OCI-LY7 (cell line): ENCODE measurements around the gene TNFRSF12A. TPM values are rescaled to one million over a fixed set of nuclear protein-coding genes. Genes with fewer than 3 reads are reported as not detected.
A peak's percentile ranks its signal among the peaks of the same experiment; 100 is the strongest.

Source experiments
- BruUV-seq: library from RNA; stranded (reverse); fragments of 400-500 nt; replicated peaks from 2 replicates; lab custom pipeline; 2021; lab: Mats Ljungman, UMichigan
- CTCF ChIA-PET: fragments of 300-600 bp; sonication (Branson Sonifier 250); formaldehyde crosslinking; loops from one replicate; lab custom pipeline; 2022; ENCODE audit warnings: antibody characterized with exemption; ENCODE audit not compliant: unreplicated experiment; lab: Charles Lee
- POLR2A ChIA-PET: fragments of 300-600 bp; sonication (Branson Sonifier 250); formaldehyde crosslinking; loops from one replicate; lab custom pipeline; 2022; ENCODE audit warnings: antibody characterized with exemption; lab: Charles Lee
- DNase-seq: peaks from one replicate; pipeline ENCODE4 v3.0.0-alpha.2; 2015; ENCODE audit warnings: low spot score
- H2AFZ ChIP-seq: fragments of 200-600 bp; sonication (generic), shearing (Covaris generic); 2 replicates; pipeline ENCODE4 v1.6.1; 2014; ENCODE audit warnings: mild to moderate bottlenecking, antibody characterized with exemption, low read length, moderate library complexity
- H3K27ac ChIP-seq: fragments of 200-600 bp; sonication (generic); 2 replicates; pipeline ENCODE4 v1.5.1; 2014; ENCODE audit warnings: mixed run types, low read depth, mild to moderate bottlenecking, moderate library complexity, low read length, inconsistent platforms; ENCODE audit not compliant: poor library complexity, severe bottlenecking
- H3K36me3 ChIP-seq: fragments of 200-600 bp; sonication (generic); 2 replicates; pipeline ENCODE4 v1.6.1; 2014; ENCODE audit warnings: mild to moderate bottlenecking, antibody characterized with exemption, low read length, moderate library complexity, mixed read lengths; ENCODE audit not compliant: insufficient read depth
- H3K4me1 ChIP-seq: fragments of 200-600 bp; sonication (generic); 2 replicates; pipeline ENCODE4 v1.5.1; 2014; ENCODE audit warnings: mild to moderate bottlenecking, low read length; ENCODE audit not compliant: insufficient read depth, poor library complexity, severe bottlenecking
- H3K4me2 ChIP-seq: fragments of 200-600 bp; sonication (generic); 2 replicates; pipeline ENCODE4 v1.6.1; 2014; ENCODE audit warnings: mild to moderate bottlenecking, low read length
- H3K4me3 ChIP-seq: fragments of 200-600 bp; sonication (generic); 2 replicates; pipeline ENCODE4 v1.5.1; 2014; ENCODE audit warnings: mild to moderate bottlenecking, low read depth, low read length; ENCODE audit not compliant: poor library complexity, severe bottlenecking
- H3K79me2 ChIP-seq: fragments of 200-600 bp; sonication (generic); 2 replicates; pipeline ENCODE4 v1.6.1; 2016; ENCODE audit warnings: low read depth, mild to moderate bottlenecking, low read length, moderate library complexity, mixed read lengths; ENCODE audit not compliant: insufficient read depth
- H3K9me2 ChIP-seq: fragments of 200-600 bp; sonication (generic); 2 replicates; pipeline ENCODE4 v1.6.1; 2016; ENCODE audit warnings: mild to moderate bottlenecking, low read length, mixed read lengths; ENCODE audit not compliant: insufficient read depth
- H3K9me3 ChIP-seq: fragments of 200-600 bp; sonication (generic); 2 replicates; pipeline ENCODE4 v1.6.1; 2014; ENCODE audit warnings: mild to moderate bottlenecking, mixed run types, low read length, mixed read lengths
- H4K20me1 ChIP-seq: fragments of 200-600 bp; sonication (generic); 2 replicates; pipeline ENCODE4 v1.6.1; 2014; ENCODE audit warnings: mild to moderate bottlenecking, antibody characterized with exemption, low read length, moderate library complexity, mixed read lengths; ENCODE audit not compliant: insufficient read depth
- CTCF ChIP-seq: fragments of 200-600 bp; sonication (generic); conservative IDR thresholded peaks from 2 replicates; pipeline ENCODE4 v1.5.1; 2014; ENCODE audit warnings: mild to moderate bottlenecking, antibody characterized with exemption, low read length, moderate library complexity, mixed read lengths
- EZH2phosphoT487 ChIP-seq: fragments of 200-600 bp; sonication (generic); IDR thresholded peaks from 2 replicates; pipeline ENCODE4 v1.6.1; 2018; ENCODE audit warnings: low read depth, borderline replicate concordance, mild to moderate bottlenecking, mixed run types, antibody characterized with exemption, low read length, moderate library complexity, mixed read lengths
- intact Hi-C: fragments of 100-400 bp; cut with micrococcal nuclease; formaldehyde crosslinking; loops from one replicate; pipeline ENCODE4 v1.10.0; 2022; ENCODE audit not compliant: unreplicated experiment
- total RNA-seq, 2 experiments: library from RNA; depleted of rRNA in 1 of 2; stranded (reverse); fragments of >200 nt in 1 of 2; shearing (Covaris generic) in 1 of 2; gene quantifications; 2 replicates each; pipeline ENCODE4 v1.2.3, GENCODE V29; 2014 to 2022

Gene TNFRSF12A
- total RNA-seq, 2 experiments from 2014 or later = 1.9 to 4.9 TPM

- Histone ChIP-seq H3K79me2 (no peaks in the 10 kb centered on the region), H3K4me3 (peak overlapping the region; percentile 2), H3K4me1 (peaks cover 23% of the 10 kb centered on the region), H2AFZ (peak overlapping the region; percentile 53), H3K9me3 (no peaks in the 10 kb centered on the region), H3K36me3 (no peaks in the 10 kb centered on the region), H3K27ac (no peak overlapping the region), H3K4me2 (peak overlapping the region; percentile 43), H4K20me1 (no peaks in the 10 kb centered on the region), H3K9me2 (no peaks in the 10 kb centered on the region)
- intact Hi-C loops = no loop called here
- CTCF ChIA-PET = interaction anchor here (0.7 to 1.0 kb wide), 2 partner anchors 17 to 20 kb away, joined by 3 to 5 read pairs; no protein-coding TSS in a partner anchor
- TF ChIP-seq CTCF (no peak), EZH2phosphoT487 (no peak)
- BruUV-seq = no TSS peak
- POLR2A ChIA-PET = interaction anchor here (1.3 kb wide), 1 partner anchor 12 kb away, joined by 7 read pairs; the partner anchor contains the start of gene TNFRSF12A
- peak; percentile 23 for DNase-seq
Measured at GRCh38 chr16:3007957-3008689, 12.0 kb upstream of the TNFRSF12A start.

DNA sequence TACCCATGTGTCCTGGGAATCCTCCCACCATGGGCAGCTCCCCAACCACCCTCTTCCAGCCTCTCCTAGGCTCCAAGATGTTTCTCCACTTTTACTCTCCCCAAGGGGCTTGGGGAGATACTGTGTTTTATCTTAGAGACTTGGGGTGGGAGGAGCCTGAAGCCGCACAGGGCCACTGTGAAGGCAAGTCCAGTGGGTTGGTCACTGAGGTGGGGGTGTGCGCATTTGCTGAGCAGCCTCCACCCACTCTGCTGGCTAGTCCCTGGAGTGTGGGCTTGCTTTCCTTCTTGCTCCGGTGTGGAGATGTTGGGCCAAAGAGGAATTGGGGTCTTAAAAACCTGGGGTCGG, 11.5 kb upstream of the TNFRSF12A start:
- Histone ChIP-seq H3K4me3 (no peak overlapping the region), H3K9me2 (no peaks in the 10 kb centered on the region), H3K9me3 (no peaks in the 10 kb centered on the region), H4K20me1 (no peaks in the 10 kb centered on the region), H2AFZ (no peak overlapping the region), H3K27ac (no peak overlapping the region), H3K4me2 (peak overlapping the region; percentile 43; the same call in 1 of the 2 replicates), H3K79me2 (no peaks in the 10 kb centered on the region), H3K4me1 (peaks cover 23% of the 10 kb centered on the region), H3K36me3 (no peaks in the 10 kb centered on the region)
- CTCF ChIA-PET = interaction anchor here (1.0 kb wide), 1 partner anchor 19 kb away, joined by 5 read pairs; no protein-coding TSS in a partner anchor
- no peak for TF ChIP-seq EZH2phosphoT487
- no peak for TF ChIP-seq CTCF
- POLR2A ChIA-PET = no interaction called here
- intact Hi-C loops = no loop called here
- BruUV-seq = no TSS peak
- no peak for DNase-seq
